Measurements from ENCODE around the gene SPNS3. TPM values are rescaled to one million over a fixed set of nuclear protein-coding genes. Genes with fewer than 3 reads are reported as not detected.

The SPNS3 gene
- total and polyA plus RNA-seq, 2 of the 4 experiments (the other 2 are of a cell fraction): 0.18 TPM; not detected in 1

DNA sequence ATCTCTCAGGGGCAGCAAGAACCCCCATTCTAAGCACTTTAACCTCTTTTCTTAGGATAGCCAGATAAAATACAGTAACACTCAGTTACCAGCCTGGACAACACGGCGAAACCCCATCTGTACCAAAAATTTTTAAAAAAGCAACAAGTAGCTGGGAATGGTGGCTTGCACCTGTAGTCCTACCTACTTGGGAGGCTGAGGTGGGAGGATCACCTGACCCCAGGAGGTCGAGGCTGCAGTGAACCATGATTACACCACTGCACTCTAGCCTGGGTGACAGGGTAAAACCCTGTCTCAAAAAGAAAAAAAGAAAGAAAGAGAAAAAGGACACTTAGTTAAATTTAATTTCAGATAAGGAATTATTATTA, 38.6 kb upstream of the SPNS3 start:
- in situ Hi-C loops (cut with MboI; ENCODE audit: low sequenced_read_pairs): no loop called here
- Histone ChIP-seq H4K5ac (ENCODE audit: low read depth, low read length) (no peak overlapping the region), H3K23ac (ENCODE audit: low read depth, low read length) (no peak overlapping the region), H3K9me3 (ENCODE audit: control insufficient read depth, insufficient read depth, low read length) (no peaks in the 10 kb centered on the region), H4K8ac (ENCODE audit: low read depth in 2 of 2, low read length in 2 of 2) (no peak overlapping the region), H2AFZ (replicated peaks; ENCODE audit: low read length, poor library complexity) (no peak overlapping the region), H3K9ac (ENCODE audit: low read depth, low read length) (no peak overlapping the region), H3K18ac (ENCODE audit: low read depth, low read length) (no peak overlapping the region), H3K9me1 (ENCODE audit: insufficient read depth, low read length) (no peaks in the 10 kb centered on the region), H3K27ac (ENCODE audit: insufficient read depth, low read length) (no peak overlapping the region), H3K36me3 (ENCODE audit: control insufficient read depth, insufficient read depth, low read length) (no peaks in the 10 kb centered on the region), H2BK120ac (ENCODE audit: low read depth, low read length) (no peak overlapping the region), H3K4ac (ENCODE audit: low read depth, low read length) (no peak overlapping the region), H3K79me1 (ENCODE audit: low read depth in 1 of 2, low read length in 2 of 2) (no peaks in the 10 kb centered on the region), H2AK9ac (replicated peaks; ENCODE audit: low read depth, low read length, poor library complexity) (no peak overlapping the region), H4K91ac (ENCODE audit: insufficient read depth, low read depth, low read length) (no peak overlapping the region), H2BK15ac (ENCODE audit: low read depth, low read length) (no peak overlapping the region), H3K4me2 (ENCODE audit: low read depth, low read length) (no peak overlapping the region), H2BK5ac (ENCODE audit: low read depth, low read length, poor library complexity, severe bottlenecking) (no peak overlapping the region), H2BK20ac (ENCODE audit: low read depth, low read length) (no peak overlapping the region), H3K56ac (ENCODE audit: extremely low read depth, insufficient read depth, low read length) (no peak overlapping the region), H3K27me3 (ENCODE audit: control insufficient read depth, insufficient read depth, low read length) (peaks cover 4% of the 10 kb centered on the region; the same call in 1 of the 2 replicates), H4K20me1 (ENCODE audit: insufficient read depth, low read length) (no peaks in the 10 kb centered on the region), H3K4me1 (ENCODE audit: control insufficient read depth, insufficient read depth, low read length) (no peaks in the 10 kb centered on the region), H2AK5ac (ENCODE audit: low read depth, low read length) (no peak overlapping the region), H3K4me3 (ENCODE audit: insufficient read depth, low read depth, low read length) (no peak overlapping the region), H3K14ac (replicated peaks; ENCODE audit: low read depth, low read length) (no peak overlapping the region)
- no peak for DNase-seq
- BruUV-seq (replicated peaks): no TSS peak
- POLR2A ChIA-PET (ENCODE audit: unreplicated experiment): no interaction called here
- no CpG with 5 or more reads among the region's 3 CpGs for WGBS, 2 experiments (ENCODE audit: extremely low coverage in 2 of 2, insufficient read length in 1 of 2)
- ATAC-seq (ENCODE audit: low read depth): no peak
- no peak for TF ChIP-seq MXI1 (IDR thresholded peaks at IDR 0.05; ENCODE audit: borderline replicate concordance, low read depth, low read length)
- TF ChIP-seq MAFK (IDR thresholded peaks at IDR 0.05; ENCODE audit: low read depth, low read length): no peak
- TF ChIP-seq CEBPB (IDR thresholded peaks at IDR 0.05; ENCODE audit: low read depth, low read length): no peak
- no peak for TF ChIP-seq POLR2A (IDR thresholded peaks at IDR 0.05; ENCODE audit: low read depth, low read length)
- no peak for TF ChIP-seq SMC3 (IDR thresholded peaks at IDR 0.05; ENCODE audit: low read depth, low read length)
- TF ChIP-seq RCOR1 (IDR thresholded peaks at IDR 0.05; ENCODE audit: insufficient replicate concordance, low read length): no peak
- no peak for TF ChIP-seq RAD21 (IDR thresholded peaks at IDR 0.05; ENCODE audit: low read length)
- no peak for TF ChIP-seq RFX5 (IDR thresholded peaks at IDR 0.05; ENCODE audit: low read depth, low read length)
- TF ChIP-seq CHD1 (IDR thresholded peaks at IDR 0.05; ENCODE audit: low read depth, low read length): no peak
- no peak for TF ChIP-seq FOS (IDR thresholded peaks at IDR 0.05; ENCODE audit: low read depth, low read length)
- TF ChIP-seq BHLHE40 (IDR thresholded peaks at IDR 0.05; ENCODE audit: low read depth, low read length): no peak
- no peak for TF ChIP-seq MAZ (IDR thresholded peaks at IDR 0.05; ENCODE audit: borderline replicate concordance, low read depth, low read length)
- no peak for TF ChIP-seq NFE2L2 (IDR thresholded peaks at IDR 0.05; ENCODE audit: low read depth, low read length)
- TF ChIP-seq, protein P1, sequence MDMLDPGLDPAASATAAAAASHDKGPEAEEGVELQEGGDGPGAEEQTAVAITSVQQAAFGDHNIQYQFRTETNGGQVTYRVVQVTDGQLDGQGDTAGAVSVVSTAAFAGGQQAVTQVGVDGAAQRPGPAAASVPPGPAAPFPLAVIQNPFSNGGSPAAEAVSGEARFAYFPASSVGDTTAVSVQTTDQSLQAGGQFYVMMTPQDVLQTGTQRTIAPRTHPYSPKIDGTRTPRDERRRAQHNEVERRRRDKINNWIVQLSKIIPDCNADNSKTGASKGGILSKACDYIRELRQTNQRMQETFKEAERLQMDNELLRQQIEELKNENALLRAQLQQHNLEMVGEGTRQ (IDR thresholded peaks at IDR 0.05; ENCODE audit: low read depth, low read length): no peak
- TF ChIP-seq, protein P2, sequence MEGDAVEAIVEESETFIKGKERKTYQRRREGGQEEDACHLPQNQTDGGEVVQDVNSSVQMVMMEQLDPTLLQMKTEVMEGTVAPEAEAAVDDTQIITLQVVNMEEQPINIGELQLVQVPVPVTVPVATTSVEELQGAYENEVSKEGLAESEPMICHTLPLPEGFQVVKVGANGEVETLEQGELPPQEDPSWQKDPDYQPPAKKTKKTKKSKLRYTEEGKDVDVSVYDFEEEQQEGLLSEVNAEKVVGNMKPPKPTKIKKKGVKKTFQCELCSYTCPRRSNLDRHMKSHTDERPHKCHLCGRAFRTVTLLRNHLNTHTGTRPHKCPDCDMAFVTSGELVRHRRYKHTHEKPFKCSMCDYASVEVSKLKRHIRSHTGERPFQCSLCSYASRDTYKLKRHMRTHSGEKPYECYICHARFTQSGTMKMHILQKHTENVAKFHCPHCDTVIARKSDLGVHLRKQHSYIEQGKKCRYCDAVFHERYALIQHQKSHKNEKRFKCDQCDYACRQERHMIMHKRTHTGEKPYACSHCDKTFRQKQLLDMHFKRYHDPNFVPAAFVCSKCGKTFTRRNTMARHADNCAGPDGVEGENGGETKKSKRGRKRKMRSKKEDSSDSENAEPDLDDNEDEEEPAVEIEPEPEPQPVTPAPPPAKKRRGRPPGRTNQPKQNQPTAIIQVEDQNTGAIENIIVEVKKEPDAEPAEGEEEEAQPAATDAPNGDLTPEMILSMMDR (conservative IDR thresholded peaks at IDR 0.05; ENCODE audit: low read depth, low read length): no peak
- TF ChIP-seq, protein P3, sequence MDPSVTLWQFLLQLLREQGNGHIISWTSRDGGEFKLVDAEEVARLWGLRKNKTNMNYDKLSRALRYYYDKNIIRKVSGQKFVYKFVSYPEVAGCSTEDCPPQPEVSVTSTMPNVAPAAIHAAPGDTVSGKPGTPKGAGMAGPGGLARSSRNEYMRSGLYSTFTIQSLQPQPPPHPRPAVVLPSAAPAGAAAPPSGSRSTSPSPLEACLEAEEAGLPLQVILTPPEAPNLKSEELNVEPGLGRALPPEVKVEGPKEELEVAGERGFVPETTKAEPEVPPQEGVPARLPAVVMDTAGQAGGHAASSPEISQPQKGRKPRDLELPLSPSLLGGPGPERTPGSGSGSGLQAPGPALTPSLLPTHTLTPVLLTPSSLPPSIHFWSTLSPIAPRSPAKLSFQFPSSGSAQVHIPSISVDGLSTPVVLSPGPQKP (IDR thresholded peaks at IDR 0.05; ENCODE audit: borderline replicate concordance, low read depth, low read length): no peak
- intact Hi-C loops (cut with micrococcal nuclease): no loop called here
- CTCF ChIA-PET: no interaction called here
- dilution Hi-C loops (cut with HindIII; ENCODE audit: low sequenced_read_pairs, unreplicated experiment): no loop called here

Data from IMR-90 (cell line).